ENCODE measurements around the gene LRRC27. TPM values are rescaled to one million over a fixed set of nuclear protein-coding genes. Genes with fewer than 3 reads are reported as not detected.
A peak's percentile ranks its signal among the peaks of the same experiment; 100 is the strongest.

Gene LRRC27
- total RNA-seq, 4 donors from 2014 or later: 0.59 to 32.6 (median 15.3) TPM

DNA sequence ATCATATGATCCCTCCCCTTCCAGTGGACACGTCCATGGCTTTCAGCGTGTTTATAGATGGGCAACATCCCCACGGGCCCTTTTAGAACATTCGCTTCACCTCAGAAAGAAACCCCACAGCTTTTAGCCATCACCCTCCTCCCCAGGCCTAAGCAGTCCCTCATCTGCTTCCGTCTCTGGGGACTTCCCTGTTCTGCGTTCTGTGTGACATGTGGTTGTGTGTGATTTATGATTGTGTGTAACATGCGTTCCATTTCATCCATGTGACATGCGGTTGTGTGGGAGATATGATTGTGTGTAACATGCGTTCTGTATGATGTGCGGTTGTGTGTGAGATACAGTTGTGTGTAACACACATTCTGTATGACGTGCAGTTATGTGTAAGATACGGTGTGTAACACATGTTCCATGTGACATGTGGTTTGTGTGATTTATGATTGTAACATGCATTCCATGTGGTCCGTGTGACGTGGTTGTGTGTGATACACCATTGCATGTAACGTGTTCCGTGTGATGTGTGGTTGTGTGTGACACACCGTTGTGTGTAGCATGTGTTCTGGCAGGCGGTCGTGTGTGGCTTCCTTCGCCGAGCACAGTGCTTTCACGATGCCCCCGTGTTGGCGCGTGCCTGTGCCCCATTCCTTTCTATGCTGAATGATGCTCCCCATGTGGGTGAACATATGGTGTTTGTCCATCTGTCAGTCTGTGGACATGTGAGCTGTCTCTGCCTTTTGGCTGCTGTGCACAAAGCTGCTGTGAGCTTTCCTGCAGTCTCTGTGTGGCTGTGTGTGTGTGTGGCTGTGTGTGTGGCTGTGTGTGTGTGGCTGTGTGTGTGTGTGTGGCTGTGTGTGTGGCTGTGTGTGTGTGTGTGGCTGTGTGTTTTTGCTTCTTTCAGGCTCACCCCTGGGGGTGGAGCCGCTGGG lies 91.2 kb downstream of the LRRC27 start:
- Histone ChIP-seq H3K4me1 (peaks cover 19 to 37% of the 10 kb centered on the region in 2 donors), H3K36me3 (no peaks in the 10 kb centered on the region), H3K9me3 (no peaks in the 10 kb centered on the region), H3K27ac (peak overlapping the region; percentile 91), H3K27me3 (no peaks in the 10 kb centered on the region), H3K4me3 (no peak overlapping the region)
- TF ChIP-seq CTCF (IDR thresholded peaks at IDR 0.05): no peak
- no peak for TF ChIP-seq POLR2A (IDR thresholded peaks at IDR 0.05)
- DNase-seq: no peak
- intact Hi-C loops (cut with DNase I; ENCODE audit: low total_unique reads): no loop called here

DNA sequence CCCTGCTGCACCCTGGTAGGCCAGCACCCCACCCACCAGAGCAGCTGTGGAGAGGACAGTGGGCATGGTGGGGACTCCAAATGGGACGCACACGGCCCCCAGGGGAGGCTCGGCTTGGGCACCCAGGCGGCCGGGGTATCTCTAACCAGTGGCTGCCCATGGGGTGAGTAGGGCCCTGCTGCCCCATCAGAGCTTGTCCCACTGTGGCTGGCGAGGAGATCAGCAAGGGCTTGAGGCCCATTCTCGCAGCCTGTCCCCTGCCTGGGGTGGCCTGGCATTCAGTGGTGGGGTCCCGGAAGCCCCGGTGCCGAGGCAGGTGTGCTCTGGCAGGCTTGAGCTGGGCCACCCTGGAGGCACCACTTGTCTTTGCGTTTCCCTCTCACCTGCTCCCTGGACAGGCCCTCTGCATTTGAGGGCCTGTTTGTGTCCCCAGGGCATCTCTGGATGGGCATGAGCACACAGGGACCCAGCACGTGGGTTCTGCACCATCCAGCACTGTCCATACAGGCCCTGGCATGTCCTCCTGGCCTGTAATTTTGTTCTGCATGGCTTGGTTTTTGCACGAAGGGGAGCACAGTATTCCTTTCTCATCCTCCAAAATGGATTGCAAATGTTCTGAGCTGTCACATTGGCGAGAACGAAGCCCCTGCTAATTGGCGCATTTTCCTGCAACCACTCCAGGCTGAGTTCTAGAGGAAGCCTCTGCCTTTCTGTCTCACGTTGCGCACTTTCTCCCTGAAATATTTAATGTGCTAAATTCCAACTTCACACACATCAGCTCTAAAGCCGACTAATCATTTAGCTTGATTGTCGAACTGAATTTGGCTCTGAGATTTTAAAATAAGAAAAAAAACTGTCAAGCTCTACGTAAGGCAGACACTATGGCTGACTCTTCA lies 92.2 kb downstream of the LRRC27 start:
- no peaks in the 10 kb centered on the region for H3K9me3 ChIP-seq
- H3K36me3 ChIP-seq: no peaks in the 10 kb centered on the region
- H3K27me3 ChIP-seq: no peaks in the 10 kb centered on the region
- no peak for DNase-seq
- H3K4me1 ChIP-seq: peaks cover 14 to 27% of the 10 kb centered on the region in 2 donors
- intact Hi-C loops (cut with DNase I; ENCODE audit: low total_unique reads): no loop called here
- no peak overlapping the region for H3K4me3 ChIP-seq
- TF ChIP-seq CTCF (IDR thresholded peaks at IDR 0.05) (no peak), POLR2A (IDR thresholded peaks at IDR 0.05) (no peak)
- no peak overlapping the region for H3K27ac ChIP-seq

DNA sequence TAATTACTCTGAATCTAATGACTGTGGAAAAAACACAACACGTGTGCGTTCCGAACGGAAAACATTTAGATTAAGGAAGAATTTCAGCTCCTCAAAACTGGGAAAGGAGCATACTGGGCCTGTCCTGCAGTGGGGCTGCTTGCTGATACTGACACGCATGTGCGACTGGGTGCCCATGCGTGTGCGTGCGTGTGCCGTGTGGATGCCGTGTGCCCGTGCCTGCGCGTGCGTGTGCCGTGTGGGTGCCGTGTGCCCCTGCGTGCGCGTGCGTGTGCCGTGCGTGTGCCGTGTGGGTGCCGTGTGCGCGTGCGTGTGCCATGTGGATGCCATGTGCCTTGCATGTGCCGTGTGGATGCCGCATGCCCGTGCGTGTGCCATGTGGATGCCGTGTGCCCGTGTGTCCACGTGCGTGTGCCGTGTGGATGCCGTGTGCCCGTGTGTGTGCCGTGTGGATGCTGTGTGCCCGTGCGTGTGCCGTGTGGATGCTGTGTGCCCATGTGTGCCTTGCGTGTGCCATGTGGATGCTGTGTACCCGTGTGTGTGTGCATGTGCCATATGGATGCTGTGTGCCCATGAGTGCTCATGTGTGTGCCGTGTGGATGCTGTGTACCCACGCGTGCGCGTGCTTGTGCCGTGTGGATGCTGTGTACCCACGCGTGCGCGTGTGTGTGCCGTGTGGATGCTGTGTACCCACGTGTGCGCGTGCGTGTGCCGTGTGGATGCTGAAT lies 93.2 kb downstream of the LRRC27 start:
- no peak overlapping the region for H3K4me3 ChIP-seq
- no peaks in the 10 kb centered on the region for H3K36me3 ChIP-seq
- H3K4me1 ChIP-seq: peaks cover 14 to 19% of the 10 kb centered on the region in 2 donors
- no peak overlapping the region for H3K27ac ChIP-seq
- intact Hi-C loops (cut with DNase I; ENCODE audit: low total_unique reads): no loop called here
- H3K27me3 ChIP-seq: no peaks in the 10 kb centered on the region
- no peak for DNase-seq
- TF ChIP-seq CTCF (IDR thresholded peaks at IDR 0.05) (no peak), POLR2A (IDR thresholded peaks at IDR 0.05) (no peak)
- no peaks in the 10 kb centered on the region for H3K9me3 ChIP-seq

DNA sequence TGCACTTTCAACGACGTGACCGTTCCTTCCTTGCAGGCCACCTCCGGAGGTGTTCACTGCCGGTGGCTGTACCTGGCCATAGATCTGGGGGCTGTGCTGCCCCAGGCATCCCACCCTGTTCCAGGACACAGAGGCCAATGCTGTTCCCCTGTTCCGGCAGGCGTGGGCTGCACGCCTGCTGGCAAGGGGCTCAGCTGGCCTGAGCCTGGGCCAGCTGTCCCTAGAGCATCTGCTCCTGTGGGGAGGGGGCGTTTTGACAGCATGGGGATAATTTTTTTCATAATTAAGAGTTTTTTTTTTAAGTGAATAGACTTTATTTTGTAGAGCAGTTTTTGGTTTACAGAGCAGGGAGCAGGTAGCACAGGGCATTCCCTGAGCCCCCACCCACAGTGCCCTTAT lies 93.8 kb downstream of the LRRC27 start:
- H3K27ac ChIP-seq: no peak overlapping the region
- no peaks in the 10 kb centered on the region for H3K9me3 ChIP-seq
- H3K36me3 ChIP-seq: no peaks in the 10 kb centered on the region
- intact Hi-C loops (cut with DNase I; ENCODE audit: low total_unique reads): no loop called here
- peaks cover 12 to 14% of the 10 kb centered on the region in 2 donors for H3K4me1 ChIP-seq
- no peak overlapping the region for H3K4me3 ChIP-seq
- no peak for TF ChIP-seq POLR2A (IDR thresholded peaks at IDR 0.05)
- no peak for TF ChIP-seq CTCF (IDR thresholded peaks at IDR 0.05)
- no peaks in the 10 kb centered on the region for H3K27me3 ChIP-seq
- DNase-seq: no peak
